ENCODE data around the gene TMEM250.

GRCh38 chr9:136119061-136119882 is 597 bp upstream of the TMEM250 start:
- TF ChIP-seq POLR2A (IDR thresholded peaks at IDR 0.05; ENCODE audit: extremely low read depth, insufficient read length) (no peak), CTCF (IDR thresholded peaks at IDR 0.05; ENCODE audit: low read depth, low read length) (no peak)
